Testis (tissue), 2 donors: ENCODE results near the gene NCKAP5.

Experiments used
- CTCF ChIP-seq, 3 experiments: fragments of 450-650 bp in 2 of 3; fragments of 200-600 bp in 1 of 3; sonication (generic) in 1 of 3; IDR thresholded peaks; one replicate each; pipeline ENCODE4 v1.5.1; 2016 to 2019; ENCODE audit warnings: antibody characterized with exemption in 3 of 3, mild to moderate bottlenecking in 2 of 3, moderate library complexity in 1 of 3
- POLR2A ChIP-seq: fragments of 450-650 bp; IDR thresholded peaks from one replicate; pipeline ENCODE4 v1.6.1; 2017; ENCODE audit warnings: antibody characterized with exemption, mild to moderate bottlenecking, moderate library complexity

- TF ChIP-seq POLR2A: no peak
- TF ChIP-seq CTCF (IDR thresholded peaks at IDR 0.05): no peak
Observed at GRCh38 chr2:132754392-132754791, 813.9 kb downstream of the NCKAP5 start.
